K562 (cell line): ENCODE data around the gene ZNF763. TPM values are rescaled to one million over a fixed set of nuclear protein-coding genes. Genes with fewer than 3 reads are reported as not detected.

ENCODE experiments used
- ATF6 ChIP-seq: sonication (generic); formaldehyde crosslinking; IDR thresholded peaks from 2 replicates; pipeline ENCODE4 v1.4.0; 2020; ENCODE audit warnings: mild to moderate bottlenecking, missing genetic modification reagents
- DDX20 ChIP-seq: fragments of 450-650 bp; IDR thresholded peaks from 2 replicates; pipeline ENCODE4 v1.6.1; 2016; ENCODE audit warnings: missing genetic modification characterization, low read depth, mild to moderate bottlenecking, missing compliant biosample characterization, moderate library complexity
- DNMT1 ChIP-seq: fragments of 450-650 bp; IDR thresholded peaks from 2 replicates; pipeline ENCODE4 v1.6.1; 2016; ENCODE audit warnings: antibody characterized with exemption, mild to moderate bottlenecking
- E2F6 ChIP-seq, 2 experiments: IDR thresholded peaks; 2 replicates each; pipeline ENCODE4 v1.6.1; 2011; ENCODE audit warnings: borderline replicate concordance in 1 of 2, control low read depth in 1 of 2, low read depth in 1 of 2, low read length in 1 of 2, mild to moderate bottlenecking in 1 of 2, mixed read lengths in 1 of 2, moderate library complexity in 1 of 2; ENCODE audit not compliant: insufficient read depth in 1 of 2, insufficient read length in 1 of 2, poor library complexity in 1 of 2, severe bottlenecking in 1 of 2; ENCODE audit errors: extremely low read depth in 1 of 2
- ELK3 ChIP-seq: fragments of 450-650 bp; formaldehyde crosslinking; IDR thresholded peaks from 2 replicates; pipeline ENCODE4 v1.4.0; 2020; ENCODE audit warnings: mild to moderate bottlenecking
- ESRRA ChIP-seq: fragments of 450-650 bp; IDR thresholded peaks from 2 replicates; pipeline ENCODE4 v1.6.1; 2014; ENCODE audit warnings: low read depth, mild to moderate bottlenecking, moderate library complexity, borderline replicate concordance
- GATA2 ChIP-seq: sonication (generic); formaldehyde crosslinking; IDR thresholded peaks from 2 replicates; pipeline ENCODE4 v1.4.0; 2020; ENCODE audit warnings: mild to moderate bottlenecking, missing genetic modification reagents
- KDM1A ChIP-seq, 2 experiments: fragments of 450-650 bp; IDR thresholded peaks; 2 replicates each; pipeline ENCODE4 v1.6.1; 2016; ENCODE audit warnings: mild to moderate bottlenecking in 2 of 2
- MAFG ChIP-seq: fragments of 450-650 bp; conservative IDR thresholded peaks from 2 replicates; pipeline ENCODE4 v1.6.1; 2016; ENCODE audit warnings: missing genetic modification characterization, missing compliant biosample characterization
- MTA3 ChIP-seq: fragments of 450-650 bp; formaldehyde crosslinking; IDR thresholded peaks from 2 replicates; pipeline ENCODE4 v1.6.1; 2017; ENCODE audit warnings: mild to moderate bottlenecking, borderline replicate concordance
- PHF20 ChIP-seq: fragments of 450-650 bp; IDR thresholded peaks from 2 replicates; pipeline ENCODE4 v1.6.1; 2018; ENCODE audit not compliant: partially characterized antibody
- PHF8 ChIP-seq: fragments of 200-600 bp; sonication (generic); IDR thresholded peaks from 2 replicates; pipeline ENCODE4 v1.6.1; 2012; ENCODE audit warnings: mixed run types, mild to moderate bottlenecking, inconsistent platforms, low read length, moderate library complexity, borderline replicate concordance
- PURB ChIP-seq: sonication (generic); formaldehyde crosslinking; IDR thresholded peaks from 2 replicates; pipeline ENCODE4 v1.9.0; 2021; ENCODE audit warnings: low read depth, mild to moderate bottlenecking, missing genetic modification reagents
- RAD51 ChIP-seq: fragments of 450-650 bp; IDR thresholded peaks from 2 replicates; pipeline ENCODE4 v1.7.1; 2016; ENCODE audit warnings: low read depth, mild to moderate bottlenecking, borderline replicate concordance
- TRIM28 ChIP-seq: fragments of 450-650 bp; IDR thresholded peaks from 2 replicates; pipeline ENCODE4 v1.6.1; 2017
- XRCC5 ChIP-seq: fragments of 200-400 bp; formaldehyde crosslinking; IDR thresholded peaks from 2 replicates; pipeline ENCODE4 v1.6.1; 2017; ENCODE audit warnings: low read depth, mild to moderate bottlenecking, low read length
- ZBTB7A ChIP-seq: IDR thresholded peaks from 2 replicates; pipeline ENCODE4 v1.6.1; 2011; ENCODE audit warnings: low read depth, mild to moderate bottlenecking, low read length, moderate library complexity, borderline replicate concordance; ENCODE audit not compliant: control insufficient read depth
- ZFP30 ChIP-seq: fragments of 250-450 bp; sonication (Bioruptor Pico); IDR thresholded peaks from 2 replicates; pipeline ENCODE4 v1.8.0; 2022; ENCODE audit warnings: moderate library complexity, mild to moderate bottlenecking, inconsistent platforms, borderline replicate concordance
- ZNF165 ChIP-seq: fragments of 250-450 bp; sonication (Bioruptor Pico); IDR thresholded peaks from 2 replicates; pipeline ENCODE4 v1.4.0; 2020; ENCODE audit warnings: borderline replicate concordance
- ZNF253 ChIP-seq: fragments of 250-450 bp; sonication (Bioruptor Pico); conservative IDR thresholded peaks from 2 replicates; pipeline ENCODE4 v1.6.1; 2021; ENCODE audit warnings: mild to moderate bottlenecking
- ZNF274 ChIP-seq: IDR thresholded peaks from 2 replicates; pipeline ENCODE4 v1.6.1; 2011; ENCODE audit warnings: low read depth, mild to moderate bottlenecking, low read length, moderate library complexity, borderline replicate concordance
- ZNF277 ChIP-seq: fragments of 250-450 bp; sonication (Bioruptor Pico); IDR thresholded peaks from 2 replicates; pipeline ENCODE4 v1.8.0; 2022; ENCODE audit warnings: inconsistent platforms, mild to moderate bottlenecking, moderate library complexity, borderline replicate concordance
- ZNF77 ChIP-seq: fragments of 250-450 bp; sonication (Bioruptor Pico); IDR thresholded peaks from 2 replicates; pipeline ENCODE4 v1.5.0; 2020
- polyA plus RNA-seq, 8 experiments: library from polyadenylated mRNA; depleted of rRNA in 4 of 8; stranded (reverse) in 5 of 8; unstranded in 3 of 8; fragments of >200 nt; fragmentation: Nextera tagmentation in 2 of 8; fragmentation: Illumina TruSeq in 1 of 8; extraction: Ambion mirVana in 2 of 8; extraction: Trizol in 1 of 8; gene quantifications; 2 replicates each; pipeline versions ENCODE4 v1.2.1 to v1.2.3, GENCODE V29; 2011 to 2014; ENCODE audit warnings: inconsistent platforms in 1 of 8, missing spikeins in 1 of 8
- total RNA-seq, 7 experiments: library from RNA; depleted of rRNA in 6 of 7; stranded (reverse); fragments of >200 nt in 6 of 7; fragmentation: Illumina TruSeq in 2 of 7; extraction: Trizol in 2 of 7; gene quantifications; 2 replicates each; pipeline versions ENCODE4 v1.2.1 to v1.2.3, GENCODE V29; 2011 to 2021; ENCODE audit warnings: low replicate concordance in 1 of 7

Gene ZNF763
- total and polyA plus RNA-seq, 9 of the 15 experiments (the other 6 are each of a cell fraction or from before 2014, with no cell fraction given): 0.08 to 0.28 (median 0.16) TPM; not detected in 3

GRCh38 chr19:11924886-11925650, 39.8 kb upstream of the ZNF763 start, which contains the start of gene ZNF700 (continued):
- TF ChIP-seq ELK3 (CRISPR knock-in tag) (no peak), ZNF165 (CRISPR knock-in tag) (no peak), DNMT1 (no peak), TRIM28 (no peak; the same call in 1 of the 2 replicates), PURB (CRISPR knock-in tag) (no peak), ZNF274 (no peak), E2F6 (IDR thresholded peaks at IDR 0.05; ENCODE audit: borderline replicate concordance in 1 of 2, extremely low read depth in 1 of 2, insufficient read depth in 1 of 2, insufficient read length in 1 of 2, low read depth in 1 of 2, low read length in 1 of 2, poor library complexity in 1 of 2, severe bottlenecking in 1 of 2) (peak; percentile 74), ZFP30 (CRISPR knock-in tag) (no peak), DDX20 (tag) (no peak), ZNF77 (CRISPR knock-in tag) (no peak), PHF8 (peak; percentile 96), GATA2 (no peak), ZNF253 (no peak), ZBTB7A (peak; percentile 64; the same call in 1 of the 2 replicates), KDM1A (IDR thresholded peaks at IDR 0.05) (no peak), ATF6 (CRISPR knock-in tag) (no peak), MTA3 (0 out of 2 replicates have a peak, but pooled peaks have one; percentile 69), ZNF277 (CRISPR knock-in tag) (no peak), XRCC5 (no peak), MAFG (tag) (no peak), PHF20 (no peak), ESRRA (peak; percentile 51; the same call in 1 of the 2 replicates), RAD51 (no peak)
